Ishikawa (cell line): ENCODE data around the gene MICOS13.

ENCODE experiments used
- CREB1 ChIP-seq: IDR thresholded peaks from 2 replicates; pipeline ENCODE4 v1.6.1; 2012; ENCODE audit warnings: low read depth
- EP300 ChIP-seq: IDR thresholded peaks from 2 replicates; pipeline ENCODE4 v1.6.1; 2012; ENCODE audit warnings: borderline replicate concordance
- YY1 ChIP-seq: IDR thresholded peaks from 2 replicates; pipeline ENCODE4 v1.6.1; 2012; ENCODE audit warnings: low read depth

GRCh38 chr19:5696196-5697021 is 16.1 kb upstream of the MICOS13 start:
- TF ChIP-seq YY1 (no peak), EP300 (no peak), CREB1 (no peak)
